OCI-M2 (cell line): ENCODE measurements around the gene SH3GLB1.
A peak's percentile ranks its signal among the peaks of the same experiment; 100 is the strongest.

ENCODE experiments used
- DNase-seq: peaks from one replicate; lab custom pipeline; 2025; ENCODE audit not compliant: unreplicated experiment; lab: John Stamatoyannopoulos, UW

Gene SH3GLB1

GRCh38 chr1:86773341-86774288, 69.2 kb downstream of the SH3GLB1 start:
- DNase-seq = no peak

- DNase-seq = peak; percentile 13
Measured at GRCh38 chr1:86774305-86775295, 70.2 kb downstream of the SH3GLB1 start.

- DNase-seq = peak; percentile 13
Measured at GRCh38 chr1:86775395-86775794, 71.0 kb downstream of the SH3GLB1 start.

GRCh38 chr1:86776108-86776507, 71.7 kb downstream of the SH3GLB1 start:
- DNase-seq = no peak

GRCh38 chr1:86778569-86779239, 74.3 kb downstream of the SH3GLB1 start:
- no peak for DNase-seq

GRCh38 chr1:86779308-86780191, 75.2 kb downstream of the SH3GLB1 start:
- no peak for DNase-seq

GRCh38 chr1:86782482-86782881, 78.1 kb downstream of the SH3GLB1 start:
- no peak for DNase-seq

GRCh38 chr1:86787621-86788020, 83.2 kb downstream of the SH3GLB1 start:
- no peak for DNase-seq

- peak; percentile 12 for DNase-seq
Measured at GRCh38 chr1:86788300-86789206, 84.2 kb downstream of the SH3GLB1 start.

GRCh38 chr1:86795316-86795715, 90.9 kb downstream of the SH3GLB1 start:
- DNase-seq = no peak
